ENCODE measurements around the gene NUP133. TPM values are rescaled to one million over a fixed set of nuclear protein-coding genes. Genes with fewer than 3 reads are reported as not detected.

NUP133 gene
- total RNA-seq, 1 experiment from 2014 or later: 50.9 TPM

- Mint-ChIP-seq H3K9me3 (ENCODE audit: low read depth, unreplicated experiment) (no peaks in the 10 kb centered on the region), H3K27me3 (ENCODE audit: unreplicated experiment) (peaks cover 59% of the 10 kb centered on the region), H3K36me3 (ENCODE audit: insufficient read depth, unreplicated experiment) (peaks cover 10% of the 10 kb centered on the region), H3K27ac (ENCODE audit: unreplicated experiment) (no peak overlapping the region), H3K4me3 (ENCODE audit: low read depth, unreplicated experiment) (no peak overlapping the region), H3K4me1 (ENCODE audit: low read depth, unreplicated experiment) (no peaks in the 10 kb centered on the region)
- DNase-seq: no peak
- intact Hi-C loops (cut with micrococcal nuclease; ENCODE audit: unreplicated experiment): no loop called here
- CTCF ChIA-PET: no interaction called here
- no TSS peak for BruUV-seq (replicated peaks)
- no peak for TF ChIP-seq CTCF (IDR thresholded peaks at IDR 0.05; ENCODE audit: unreplicated experiment)
Observed at GRCh38 chr1:229432905-229433304, 75.2 kb downstream of the NUP133 start.

GRCh38 chr1:229432116-229432461, 76.1 kb downstream of the NUP133 start:
- no peak for TF ChIP-seq CTCF (IDR thresholded peaks at IDR 0.05; ENCODE audit: unreplicated experiment)
- no peaks in the 10 kb centered on the region for H3K4me1 Mint-ChIP-seq (ENCODE audit: low read depth, unreplicated experiment)
- no TSS peak for BruUV-seq (replicated peaks)
- peaks cover 10% of the 10 kb centered on the region for H3K36me3 Mint-ChIP-seq (ENCODE audit: insufficient read depth, unreplicated experiment)
- no peak overlapping the region for H3K27ac Mint-ChIP-seq (ENCODE audit: unreplicated experiment)
- H3K9me3 Mint-ChIP-seq (ENCODE audit: low read depth, unreplicated experiment): no peaks in the 10 kb centered on the region
- H3K4me3 Mint-ChIP-seq (ENCODE audit: low read depth, unreplicated experiment): no peak overlapping the region
- peaks cover 68% of the 10 kb centered on the region for H3K27me3 Mint-ChIP-seq (ENCODE audit: unreplicated experiment)
- intact Hi-C loops (cut with micrococcal nuclease; ENCODE audit: unreplicated experiment): no loop called here
- DNase-seq: no peak
- CTCF ChIA-PET: no interaction called here

- intact Hi-C loops (cut with micrococcal nuclease; ENCODE audit: unreplicated experiment): no loop called here
- no peak for TF ChIP-seq CTCF (IDR thresholded peaks at IDR 0.05; ENCODE audit: unreplicated experiment)
- CTCF ChIA-PET: interaction anchor here (0.6 kb wide), 1 partner anchor 183 kb away, joined by 3 read pairs; no protein-coding TSS in a partner anchor
- Mint-ChIP-seq H3K4me3 (ENCODE audit: low read depth, unreplicated experiment) (no peak overlapping the region), H3K36me3 (ENCODE audit: insufficient read depth, unreplicated experiment) (peaks cover 10% of the 10 kb centered on the region), H3K4me1 (ENCODE audit: low read depth, unreplicated experiment) (no peaks in the 10 kb centered on the region), H3K27ac (ENCODE audit: unreplicated experiment) (no peak overlapping the region), H3K9me3 (ENCODE audit: low read depth, unreplicated experiment) (no peaks in the 10 kb centered on the region), H3K27me3 (ENCODE audit: unreplicated experiment) (peaks cover 74% of the 10 kb centered on the region)
- BruUV-seq (replicated peaks): no TSS peak
- no peak for DNase-seq
Observed at GRCh38 chr1:229431284-229432115, 76.6 kb downstream of the NUP133 start.

GRCh38 chr1:229430761-229431283, 77.3 kb downstream of the NUP133 start:
- intact Hi-C loops (cut with micrococcal nuclease; ENCODE audit: unreplicated experiment): no loop called here
- Mint-ChIP-seq H3K27me3 (ENCODE audit: unreplicated experiment) (peaks cover 80% of the 10 kb centered on the region), H3K36me3 (ENCODE audit: insufficient read depth, unreplicated experiment) (peaks cover 10% of the 10 kb centered on the region), H3K27ac (ENCODE audit: unreplicated experiment) (no peak overlapping the region), H3K9me3 (ENCODE audit: low read depth, unreplicated experiment) (no peaks in the 10 kb centered on the region), H3K4me3 (ENCODE audit: low read depth, unreplicated experiment) (no peak overlapping the region), H3K4me1 (ENCODE audit: low read depth, unreplicated experiment) (no peaks in the 10 kb centered on the region)
- CTCF ChIA-PET: interaction anchor here (0.6 kb wide), 1 partner anchor 182 kb away, joined by 3 read pairs; no protein-coding TSS in a partner anchor
- no peak for TF ChIP-seq CTCF (IDR thresholded peaks at IDR 0.05; ENCODE audit: unreplicated experiment)
- DNase-seq: peak; percentile 64
- BruUV-seq (replicated peaks): no TSS peak
